GM13977 (cell line): ENCODE results near the gene GMEB1.
A peak's percentile ranks its signal among the peaks of the same experiment; 100 is the strongest.
"Not testable (repeated sequence)": the region's sequence is repeated elsewhere in the genome, so short reads cannot be mapped to it uniquely, and the experiment has no call there.

Source experiments
- DNase-seq: peaks from one replicate; pipeline ENCODE4 v3.0.0; 2012; ENCODE audit warnings: low spot score
- in situ Hi-C: fragments of 300-500 bp; cut with MboI; formaldehyde crosslinking; loops from one replicate; pipeline ENCODE4 v1.12.0; 2022; ENCODE audit warnings: low sequenced_read_pairs, low pct_unique_long_range_greater_than_20kb, mixed read lengths, inconsistent platforms; ENCODE audit not compliant: unreplicated experiment
- TF ChIP-seq, protein P1 (sequence below): IDR thresholded peaks from 2 replicates; pipeline ENCODE4 v1.5.1; 2012; ENCODE audit warnings: mild to moderate bottlenecking, control low read depth; ENCODE audit not compliant: insufficient read depth; ENCODE audit errors: extremely low read depth, missing control alignments

The GMEB1 gene

DNA sequence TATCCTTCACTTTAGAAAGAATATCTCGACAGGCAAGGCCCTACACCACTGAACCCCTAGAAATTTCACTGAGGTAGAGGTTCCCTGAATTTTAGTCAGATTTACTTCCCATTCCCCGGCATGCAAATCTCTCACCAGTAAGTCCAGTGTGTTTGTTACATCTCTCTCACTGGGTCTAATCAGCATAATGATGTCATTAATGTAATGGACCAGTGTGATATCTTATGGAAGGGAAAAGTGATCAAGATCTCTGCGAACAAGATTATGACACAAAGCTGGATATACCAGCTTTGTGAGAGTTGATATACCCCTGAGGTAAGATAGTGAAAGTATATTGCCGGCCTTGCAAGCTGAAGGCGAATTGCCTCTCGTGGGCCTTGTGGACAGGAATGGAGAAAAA lies 12.2 kb upstream of the GMEB1 start:
- no peak for DNase-seq
- in situ Hi-C loops, result no loop called here
- TF ChIP-seq, protein P1, sequence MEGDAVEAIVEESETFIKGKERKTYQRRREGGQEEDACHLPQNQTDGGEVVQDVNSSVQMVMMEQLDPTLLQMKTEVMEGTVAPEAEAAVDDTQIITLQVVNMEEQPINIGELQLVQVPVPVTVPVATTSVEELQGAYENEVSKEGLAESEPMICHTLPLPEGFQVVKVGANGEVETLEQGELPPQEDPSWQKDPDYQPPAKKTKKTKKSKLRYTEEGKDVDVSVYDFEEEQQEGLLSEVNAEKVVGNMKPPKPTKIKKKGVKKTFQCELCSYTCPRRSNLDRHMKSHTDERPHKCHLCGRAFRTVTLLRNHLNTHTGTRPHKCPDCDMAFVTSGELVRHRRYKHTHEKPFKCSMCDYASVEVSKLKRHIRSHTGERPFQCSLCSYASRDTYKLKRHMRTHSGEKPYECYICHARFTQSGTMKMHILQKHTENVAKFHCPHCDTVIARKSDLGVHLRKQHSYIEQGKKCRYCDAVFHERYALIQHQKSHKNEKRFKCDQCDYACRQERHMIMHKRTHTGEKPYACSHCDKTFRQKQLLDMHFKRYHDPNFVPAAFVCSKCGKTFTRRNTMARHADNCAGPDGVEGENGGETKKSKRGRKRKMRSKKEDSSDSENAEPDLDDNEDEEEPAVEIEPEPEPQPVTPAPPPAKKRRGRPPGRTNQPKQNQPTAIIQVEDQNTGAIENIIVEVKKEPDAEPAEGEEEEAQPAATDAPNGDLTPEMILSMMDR, result no peak

DNA sequence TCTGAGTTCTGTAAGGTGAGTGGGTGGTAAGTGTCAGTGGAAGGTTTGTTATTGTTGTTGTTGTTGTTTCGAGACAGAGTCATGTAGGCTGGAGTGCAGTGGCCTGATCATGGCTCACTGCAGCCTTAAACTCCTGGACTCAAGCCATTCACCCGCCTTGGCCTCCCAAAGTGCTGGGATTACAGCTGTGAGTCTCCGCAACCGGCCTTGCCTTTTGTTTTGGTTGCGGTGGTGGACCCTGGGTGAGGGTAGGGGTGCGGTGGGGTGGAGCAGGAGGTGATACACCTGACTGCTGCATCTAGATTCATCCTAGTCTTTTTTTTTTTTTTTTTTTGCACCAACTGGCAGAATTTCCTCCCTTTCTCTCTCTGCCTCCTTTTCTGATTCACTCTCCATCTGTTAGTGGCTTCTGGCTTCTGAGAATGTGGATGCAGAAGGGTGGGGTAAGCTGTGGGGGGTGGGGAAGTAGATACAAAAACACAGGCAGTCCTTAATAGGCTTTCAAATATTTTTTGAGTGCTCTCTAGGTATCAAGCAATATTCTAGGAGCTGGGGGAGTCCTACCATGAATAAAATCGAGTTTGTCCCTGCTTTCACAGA lies 4.6 kb upstream of the GMEB1 start:
- in situ Hi-C loops, result no loop called here
- no peak for DNase-seq
- TF ChIP-seq, protein P1, result no peak

DNA sequence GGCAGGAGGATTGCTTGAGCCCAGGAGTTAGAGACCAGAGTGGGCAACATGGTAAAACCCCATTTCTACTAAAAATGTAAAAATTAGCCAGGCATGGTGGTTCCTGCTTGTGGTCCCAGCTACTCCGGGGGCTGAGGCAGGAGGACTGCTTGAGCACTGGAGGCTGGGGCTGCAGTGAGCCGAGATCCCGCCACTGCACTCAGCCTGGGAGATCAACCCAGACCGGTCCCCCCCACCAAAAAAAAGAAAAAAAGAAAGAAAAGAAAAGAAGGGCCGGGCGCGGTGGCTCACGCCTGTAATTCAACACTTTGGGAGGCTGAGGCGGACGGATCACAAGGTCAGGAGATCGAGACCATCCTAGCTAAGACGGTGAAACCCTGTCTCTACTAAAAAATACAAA lies 1.8 kb upstream of the GMEB1 start:
- in situ Hi-C loops, result no loop called here
- TF ChIP-seq, protein P1, result no peak
- DNase-seq, result no peak

DNA sequence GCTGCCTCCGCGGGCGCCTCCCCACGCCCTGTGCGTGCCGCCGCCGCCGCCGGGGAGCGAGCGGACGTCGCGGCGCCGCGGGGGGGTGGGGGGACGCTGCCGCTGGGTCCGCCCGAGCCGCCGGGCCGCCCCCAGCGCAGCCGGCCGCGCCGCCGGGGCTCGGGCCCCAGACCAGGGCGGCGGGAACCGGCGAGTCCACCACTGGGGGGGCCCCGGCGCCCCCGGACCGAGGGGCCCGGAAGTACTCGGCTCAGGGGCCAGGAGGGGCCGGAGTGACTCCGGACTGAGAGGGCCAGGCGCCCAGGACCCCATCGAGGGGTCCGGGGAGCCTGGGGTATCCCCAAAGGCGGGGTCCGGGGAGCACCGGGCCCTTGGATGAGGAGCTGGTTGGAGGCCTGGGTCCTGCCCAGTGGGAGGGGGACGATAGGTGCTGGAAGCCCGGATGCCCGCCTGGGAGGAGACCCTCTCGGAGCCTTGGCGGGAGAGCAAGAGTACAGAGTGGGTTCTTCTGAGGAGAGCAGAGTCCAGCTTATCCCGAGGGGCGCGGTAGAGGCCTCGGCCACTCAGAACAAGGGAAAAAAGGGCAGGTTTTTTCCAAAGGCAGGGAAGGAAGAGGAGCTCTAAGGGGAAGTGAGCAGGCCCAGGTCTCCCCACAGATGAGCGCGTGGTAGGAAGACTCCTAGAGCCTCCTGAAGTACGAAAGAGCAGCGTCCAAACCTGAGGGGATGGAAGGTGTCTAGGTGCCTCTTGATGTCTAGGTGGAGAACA lies 556 bp downstream of the GMEB1 start:
- in situ Hi-C loops, result no loop called here
- TF ChIP-seq, protein P1, result no peak
- peak; percentile 96 for DNase-seq

DNA sequence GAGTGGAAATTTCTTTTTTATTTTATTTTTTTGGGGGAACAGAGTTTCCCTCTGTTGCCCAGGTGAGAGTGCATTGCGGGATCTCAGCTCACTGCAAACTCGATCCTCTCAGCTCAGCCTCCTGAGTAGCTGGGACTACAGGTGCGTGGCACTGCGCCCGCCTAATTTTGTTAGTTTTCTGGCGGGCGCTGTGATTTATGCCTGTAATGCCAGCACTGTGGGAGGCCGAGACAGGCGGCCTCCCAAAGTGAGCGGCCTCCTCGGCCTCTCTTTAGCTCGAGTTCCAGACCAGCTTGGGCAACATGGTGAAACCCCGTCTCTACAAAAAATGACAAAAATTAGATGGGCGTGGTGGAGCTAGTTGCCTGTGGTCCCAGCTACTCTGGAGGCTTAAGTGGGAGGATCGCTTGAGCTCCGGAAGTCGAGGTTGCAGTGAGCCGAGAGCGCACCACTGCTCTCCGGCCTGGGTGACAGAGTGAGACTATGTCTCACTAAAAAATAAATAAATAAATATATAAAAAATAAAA lies 2.7 kb downstream of the GMEB1 start:
- in situ Hi-C loops, result no loop called here
- DNase-seq, result no peak

DNA sequence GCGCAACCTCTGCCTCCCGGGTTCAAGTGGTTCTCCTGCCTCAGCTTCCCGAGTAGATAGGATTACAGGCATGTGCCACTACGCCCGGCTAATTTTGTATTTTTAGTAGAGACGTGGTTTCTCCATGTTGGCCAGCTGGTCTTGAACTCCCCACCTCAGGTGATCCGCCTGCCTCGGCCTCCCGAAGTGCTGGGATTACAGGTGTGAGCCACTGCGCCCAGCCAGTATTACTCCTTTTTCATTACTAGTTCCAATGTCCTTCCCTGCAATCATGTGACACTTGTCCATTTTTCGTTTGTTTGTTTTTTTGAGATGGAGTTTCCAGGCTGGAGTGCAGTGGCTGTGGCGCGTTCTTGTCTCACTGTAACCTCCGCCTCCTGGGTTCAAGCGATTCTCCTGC lies 4.4 kb downstream of the GMEB1 start:
- DNase-seq, in situ Hi-C loops: not testable (repeated sequence)

More for the DNA sequence above, 2.7 kb downstream of the GMEB1 start:
- TF ChIP-seq, protein P1, result no peak

DNA sequence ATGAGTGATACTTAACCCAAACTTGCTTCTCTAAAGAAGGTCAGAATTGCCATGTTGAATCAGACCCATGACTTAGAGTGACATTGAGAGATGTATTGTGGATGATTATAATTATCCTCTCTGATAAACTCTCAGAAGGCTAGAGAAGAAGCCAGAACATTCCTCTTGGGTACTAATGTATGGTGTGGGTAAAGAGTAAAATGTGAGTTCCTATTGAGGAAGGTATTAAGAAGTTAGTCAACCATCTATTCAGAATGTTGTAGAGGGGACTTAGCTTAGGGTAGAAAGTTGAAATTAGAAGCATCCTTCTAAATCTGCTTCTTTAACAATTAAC lies 7.3 kb downstream of the GMEB1 start:
- no peak for DNase-seq
- in situ Hi-C loops, result no loop called here
- TF ChIP-seq, protein P1, result no peak
